ENCODE measurements around the gene RNF144A. TPM values are rescaled to one million over a fixed set of nuclear protein-coding genes. Genes with fewer than 3 reads are reported as not detected.

The RNF144A gene
- total RNA-seq, 1 experiment from 2014 or later: 0.21 TPM

- POLR2A ChIA-PET: interaction anchor here (0.7 to 1.4 kb wide), 6 partner anchors 9 to 242 kb away, joined by 3 to 5 read pairs (median 4); no protein-coding TSS in a partner anchor
- H3K27ac Mint-ChIP-seq (ENCODE audit: low read depth, unreplicated experiment): peak overlapping the region; percentile 46
- TF ChIP-seq CTCF (IDR thresholded peaks at IDR 0.05; ENCODE audit: unreplicated experiment): no peak
Measured at GRCh38 chr2:7031547-7032245, 114.5 kb downstream of the RNF144A start.

DNA sequence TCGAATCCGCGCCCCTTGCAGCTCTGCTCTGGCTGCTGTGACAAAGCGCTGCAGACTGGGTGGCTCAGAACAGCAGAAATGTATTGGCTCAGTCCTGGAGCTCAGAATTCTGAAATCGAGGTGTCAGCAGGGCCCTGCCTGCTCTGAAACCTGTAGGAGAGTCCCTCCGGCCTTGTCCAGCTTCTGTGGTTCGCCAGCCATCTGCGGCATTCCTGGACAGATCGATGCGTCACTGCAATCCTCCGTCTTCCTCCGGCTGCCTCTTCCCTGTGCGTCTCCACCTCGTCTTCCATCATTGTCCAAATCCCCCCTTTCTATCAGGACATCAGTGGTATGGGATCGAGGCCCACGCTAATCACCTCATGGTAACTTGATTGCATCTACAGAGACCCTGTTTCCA, 115.2 kb downstream of the RNF144A start:
- Mint-ChIP-seq H3K27ac (ENCODE audit: low read depth, unreplicated experiment) (no peak overlapping the region), H3K36me3 (ENCODE audit: insufficient read depth, unreplicated experiment) (no peaks in the 10 kb centered on the region), H3K9me3 (ENCODE audit: unreplicated experiment) (peaks cover 7% of the 10 kb centered on the region), H3K27me3 (ENCODE audit: insufficient read depth, unreplicated experiment) (peaks cover 70% of the 10 kb centered on the region), H3K4me3 (ENCODE audit: unreplicated experiment) (no peak overlapping the region), H3K4me1 (ENCODE audit: insufficient read depth, unreplicated experiment) (no peaks in the 10 kb centered on the region)
- no peak for TF ChIP-seq CTCF (IDR thresholded peaks at IDR 0.05; ENCODE audit: unreplicated experiment)
- POLR2A ChIA-PET: interaction anchor here (0.7 to 1.4 kb wide), 5 partner anchors 9 to 87 kb away, joined by 3 to 5 read pairs (median 5); no protein-coding TSS in a partner anchor
- no TSS peak for BruUV-seq (replicated peaks)
- no peak for DNase-seq (ENCODE audit: unreplicated experiment)
- CTCF ChIA-PET: interaction anchor here (0.6 to 1.5 kb wide), 4 partner anchors 12 to 135 kb away, joined by 3 to 13 read pairs (median 3); no protein-coding TSS in a partner anchor
- intact Hi-C loops (cut with micrococcal nuclease): loop anchor here (10.0 kb wide), 1 partner anchor 52 kb away; no protein-coding TSS in a partner anchor

More at GRCh38 chr2:7031547-7032245, 114.5 kb downstream of the RNF144A start:
- DNase-seq (ENCODE audit: unreplicated experiment): peak; percentile 99
- H3K4me1 Mint-ChIP-seq (ENCODE audit: insufficient read depth, unreplicated experiment): no peaks in the 10 kb centered on the region
- no TSS peak for BruUV-seq (replicated peaks)
- intact Hi-C loops (cut with micrococcal nuclease): loop anchor here (10.0 kb wide), 1 partner anchor 53 kb away; no protein-coding TSS in a partner anchor
- no peaks in the 10 kb centered on the region for H3K36me3 Mint-ChIP-seq (ENCODE audit: insufficient read depth, unreplicated experiment)
- H3K27me3 Mint-ChIP-seq (ENCODE audit: insufficient read depth, unreplicated experiment): peaks cover 77% of the 10 kb centered on the region
- peaks cover 7% of the 10 kb centered on the region for H3K9me3 Mint-ChIP-seq (ENCODE audit: unreplicated experiment)
- no peak overlapping the region for H3K4me3 Mint-ChIP-seq (ENCODE audit: unreplicated experiment)
- CTCF ChIA-PET: interaction anchor here (0.6 to 1.5 kb wide), 4 partner anchors 12 to 135 kb away, joined by 3 to 13 read pairs (median 3); no protein-coding TSS in a partner anchor

GRCh38 chr2:7033136-7033960, 116.1 kb downstream of the RNF144A start:
- Mint-ChIP-seq H3K36me3 (ENCODE audit: insufficient read depth, unreplicated experiment) (no peaks in the 10 kb centered on the region), H3K27ac (ENCODE audit: low read depth, unreplicated experiment) (no peak overlapping the region), H3K4me1 (ENCODE audit: insufficient read depth, unreplicated experiment) (no peaks in the 10 kb centered on the region), H3K9me3 (ENCODE audit: unreplicated experiment) (peaks cover 8% of the 10 kb centered on the region), H3K4me3 (ENCODE audit: unreplicated experiment) (no peak overlapping the region), H3K27me3 (ENCODE audit: insufficient read depth, unreplicated experiment) (peaks cover 70% of the 10 kb centered on the region)
- intact Hi-C loops (cut with micrococcal nuclease): loop anchor here (10.0 kb wide), 1 partner anchor 51 kb away; no protein-coding TSS in a partner anchor
- CTCF ChIA-PET: interaction anchor here (1.8 to 2.8 kb wide), 2 partner anchors 11 to 138 kb away, joined by 10 to 14 read pairs; no protein-coding TSS in a partner anchor
- no peak for TF ChIP-seq CTCF (IDR thresholded peaks at IDR 0.05; ENCODE audit: unreplicated experiment)
- DNase-seq (ENCODE audit: unreplicated experiment): no peak
- POLR2A ChIA-PET: interaction anchor here (0.6 kb wide), 1 partner anchor 90 kb away, joined by 3 read pairs; no protein-coding TSS in a partner anchor
- BruUV-seq (replicated peaks): no TSS peak

Data from MCF 10A (cell line).